ENCODE measurements around the gene MESP1. TPM values are rescaled to one million over a fixed set of nuclear protein-coding genes. Genes with fewer than 3 reads are reported as not detected.

MESP1 gene
- total RNA-seq, 4 donors from 2014 or later: 6.0 to 39.7 (median 10.6) TPM

DNA sequence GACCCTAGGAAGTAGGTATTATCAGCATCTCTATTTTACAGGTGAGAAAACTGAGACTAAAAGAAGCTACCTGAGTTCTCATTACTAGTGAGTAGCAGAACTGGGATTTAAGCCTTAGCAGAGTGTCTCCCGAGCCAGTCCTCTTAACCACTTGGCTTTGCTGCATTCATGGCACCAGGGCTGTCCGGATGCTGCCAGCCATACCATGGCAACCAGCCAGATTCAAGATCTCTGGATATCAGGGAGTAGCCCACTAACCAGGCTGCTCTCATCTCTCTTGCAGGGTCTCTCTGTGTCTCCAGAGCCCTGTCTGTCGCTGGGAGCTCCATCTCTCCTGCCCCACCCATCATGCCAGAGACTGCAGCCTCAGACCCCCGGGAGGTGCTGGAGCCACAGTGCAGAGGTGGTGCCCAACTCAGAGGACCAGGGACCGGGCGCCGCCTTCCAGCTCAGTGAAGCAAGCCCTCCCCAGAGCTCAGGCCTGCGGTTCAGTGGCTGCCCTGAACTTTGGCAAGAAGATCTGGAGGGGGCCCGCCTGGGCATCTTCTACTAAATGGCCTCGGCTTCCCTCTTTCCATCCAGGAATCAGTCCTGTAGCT, 26.8 kb upstream of the MESP1 start:
- TF ChIP-seq, protein P1, sequence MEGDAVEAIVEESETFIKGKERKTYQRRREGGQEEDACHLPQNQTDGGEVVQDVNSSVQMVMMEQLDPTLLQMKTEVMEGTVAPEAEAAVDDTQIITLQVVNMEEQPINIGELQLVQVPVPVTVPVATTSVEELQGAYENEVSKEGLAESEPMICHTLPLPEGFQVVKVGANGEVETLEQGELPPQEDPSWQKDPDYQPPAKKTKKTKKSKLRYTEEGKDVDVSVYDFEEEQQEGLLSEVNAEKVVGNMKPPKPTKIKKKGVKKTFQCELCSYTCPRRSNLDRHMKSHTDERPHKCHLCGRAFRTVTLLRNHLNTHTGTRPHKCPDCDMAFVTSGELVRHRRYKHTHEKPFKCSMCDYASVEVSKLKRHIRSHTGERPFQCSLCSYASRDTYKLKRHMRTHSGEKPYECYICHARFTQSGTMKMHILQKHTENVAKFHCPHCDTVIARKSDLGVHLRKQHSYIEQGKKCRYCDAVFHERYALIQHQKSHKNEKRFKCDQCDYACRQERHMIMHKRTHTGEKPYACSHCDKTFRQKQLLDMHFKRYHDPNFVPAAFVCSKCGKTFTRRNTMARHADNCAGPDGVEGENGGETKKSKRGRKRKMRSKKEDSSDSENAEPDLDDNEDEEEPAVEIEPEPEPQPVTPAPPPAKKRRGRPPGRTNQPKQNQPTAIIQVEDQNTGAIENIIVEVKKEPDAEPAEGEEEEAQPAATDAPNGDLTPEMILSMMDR (IDR thresholded peaks at IDR 0.05; ENCODE audit: low read depth): no peak

DNA sequence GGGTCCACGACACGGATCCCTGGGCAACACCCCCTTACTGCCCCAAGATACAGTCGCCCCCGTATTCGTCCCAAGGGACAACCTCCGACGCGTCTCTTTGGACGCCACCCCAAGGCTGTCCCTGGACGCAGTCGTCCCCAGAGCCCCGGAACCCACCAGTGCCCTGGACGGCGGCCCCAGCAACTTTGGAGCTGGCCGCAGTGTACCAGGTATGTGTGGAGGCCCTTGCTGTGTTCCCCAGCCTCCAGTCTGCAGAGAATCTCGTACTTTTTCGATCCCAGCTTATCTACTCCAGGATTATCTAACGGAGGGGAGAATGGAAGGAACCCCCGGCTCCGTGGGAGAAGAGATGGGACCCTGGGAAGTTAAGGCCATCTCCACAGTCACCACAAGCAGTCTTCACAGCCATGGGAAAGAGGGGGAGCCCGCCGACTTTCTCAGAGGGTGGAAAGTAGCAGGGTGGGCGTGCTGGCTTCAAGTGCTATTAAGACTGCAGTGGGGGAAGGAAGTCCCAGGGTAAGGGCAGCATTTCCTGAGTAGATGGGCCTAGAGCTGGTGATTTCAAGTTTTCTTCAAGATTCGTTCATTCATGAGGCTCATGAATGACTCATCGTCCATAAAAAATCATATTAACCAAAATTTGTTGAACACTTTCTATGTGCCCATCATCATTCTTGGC, 26.2 kb upstream of the MESP1 start:
- TF ChIP-seq, protein P1 (IDR thresholded peaks at IDR 0.05; ENCODE audit: low read depth): no peak

DNA sequence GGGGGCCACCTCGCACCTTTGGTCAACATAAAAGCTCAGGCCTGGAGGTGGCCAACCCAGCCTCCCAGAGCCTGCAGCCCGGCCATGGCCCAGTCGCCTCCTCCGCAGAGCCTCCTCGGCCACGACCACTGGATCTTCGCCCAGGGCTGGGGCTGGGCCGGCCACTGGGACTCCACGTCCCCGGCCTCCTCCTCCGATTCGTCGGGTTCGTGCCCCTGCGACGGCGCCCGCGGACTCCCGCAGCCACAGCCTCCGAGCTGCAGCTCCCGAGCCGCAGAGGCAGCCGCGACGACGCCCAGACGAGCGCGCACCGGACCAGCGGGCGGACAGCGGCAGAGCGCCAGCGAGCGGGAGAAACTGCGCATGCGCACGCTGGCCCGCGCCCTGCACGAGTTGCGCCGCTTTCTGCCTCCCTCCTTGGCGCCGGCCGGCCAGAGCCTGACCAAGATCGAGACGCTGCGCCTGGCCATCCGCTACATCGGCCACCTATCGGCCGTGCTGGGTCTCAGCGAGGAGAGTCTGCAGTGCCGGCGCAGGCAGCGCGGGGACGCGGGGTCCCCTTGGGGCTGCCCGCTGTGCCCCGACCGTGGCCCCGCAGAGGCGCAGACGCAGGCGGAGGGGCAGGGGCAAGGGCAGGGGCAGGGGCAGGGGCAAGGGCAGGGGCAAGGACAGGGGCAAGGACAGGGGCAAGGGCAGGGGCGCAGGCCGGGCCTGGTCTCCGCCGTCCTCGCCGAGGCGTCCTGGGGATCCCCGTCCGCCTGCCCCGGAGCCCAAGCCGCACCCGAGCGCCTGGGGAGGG, 25.4 kb upstream of the MESP1 start, which contains the start of gene MESP2:
Gene MESP2 (plus strand): TSS at position 59 of the 799 bp plus-strand sequence. CDS start 26 bp downstream, at position 85.
- TF ChIP-seq, protein P1 (IDR thresholded peaks at IDR 0.05; ENCODE audit: low read depth): no peak

GRCh38 chr15:89775815-89776214, 24.8 kb upstream of the MESP1 start:
- TF ChIP-seq, protein P1 (IDR thresholded peaks at IDR 0.05; ENCODE audit: low read depth): no peak

- TF ChIP-seq, protein P1 (IDR thresholded peaks at IDR 0.05; ENCODE audit: low read depth): no peak
These were observed 23.4 kb upstream of the MESP1 start for GRCh38 chr15:89774492-89774891.

GRCh38 chr15:89772932-89773583, 22.0 kb upstream of the MESP1 start:
- TF ChIP-seq, protein P1 (IDR thresholded peaks at IDR 0.05; ENCODE audit: low read depth): no peak

All from subcutaneous adipose tissue (tissue), 4 donors.